Stomach smooth muscle (tissue), 2 donors: ENCODE data around the gene LRWD1.
"Not testable (repeated sequence)": the region's sequence is repeated elsewhere in the genome, so short reads cannot be mapped to it uniquely, and the experiment has no call there.

Source experiments
- H3K27ac ChIP-seq: one replicate; pipeline ENCODE4 v1.7.0; 2013; ENCODE audit warnings: mild to moderate bottlenecking, low read length, inconsistent platforms
- H3K27me3 ChIP-seq, 2 donors: one replicate each; pipeline ENCODE4 v1.7.0; 2013; ENCODE audit warnings: low read length in 2 of 2; ENCODE audit not compliant: insufficient read depth in 2 of 2, control insufficient read depth in 1 of 2
- H3K36me3 ChIP-seq, 2 donors: one replicate each; pipeline ENCODE4 v1.7.0; 2013; ENCODE audit warnings: low read length in 2 of 2; ENCODE audit not compliant: control insufficient read depth in 2 of 2, insufficient read depth in 2 of 2
- H3K4me1 ChIP-seq: one replicate; pipeline ENCODE4 v1.7.0; 2013; ENCODE audit warnings: low read length; ENCODE audit not compliant: control insufficient read depth, insufficient read depth
- H3K4me3 ChIP-seq, 2 donors: one replicate each; pipeline ENCODE4 v1.7.0; 2013; ENCODE audit warnings: low read length in 2 of 2
- H3K9ac ChIP-seq, 2 donors: one replicate each; pipeline ENCODE4 v1.7.0; 2013; ENCODE audit warnings: low read length in 2 of 2, mild to moderate bottlenecking in 1 of 2
- H3K9me3 ChIP-seq, 2 donors: one replicate each; pipeline ENCODE4 v1.7.0; 2013; ENCODE audit warnings: low read length in 2 of 2; ENCODE audit not compliant: control insufficient read depth in 2 of 2
- donor health status: healthy.
- donor health status: Pancreatic carcinoma.

LRWD1 gene

DNA sequence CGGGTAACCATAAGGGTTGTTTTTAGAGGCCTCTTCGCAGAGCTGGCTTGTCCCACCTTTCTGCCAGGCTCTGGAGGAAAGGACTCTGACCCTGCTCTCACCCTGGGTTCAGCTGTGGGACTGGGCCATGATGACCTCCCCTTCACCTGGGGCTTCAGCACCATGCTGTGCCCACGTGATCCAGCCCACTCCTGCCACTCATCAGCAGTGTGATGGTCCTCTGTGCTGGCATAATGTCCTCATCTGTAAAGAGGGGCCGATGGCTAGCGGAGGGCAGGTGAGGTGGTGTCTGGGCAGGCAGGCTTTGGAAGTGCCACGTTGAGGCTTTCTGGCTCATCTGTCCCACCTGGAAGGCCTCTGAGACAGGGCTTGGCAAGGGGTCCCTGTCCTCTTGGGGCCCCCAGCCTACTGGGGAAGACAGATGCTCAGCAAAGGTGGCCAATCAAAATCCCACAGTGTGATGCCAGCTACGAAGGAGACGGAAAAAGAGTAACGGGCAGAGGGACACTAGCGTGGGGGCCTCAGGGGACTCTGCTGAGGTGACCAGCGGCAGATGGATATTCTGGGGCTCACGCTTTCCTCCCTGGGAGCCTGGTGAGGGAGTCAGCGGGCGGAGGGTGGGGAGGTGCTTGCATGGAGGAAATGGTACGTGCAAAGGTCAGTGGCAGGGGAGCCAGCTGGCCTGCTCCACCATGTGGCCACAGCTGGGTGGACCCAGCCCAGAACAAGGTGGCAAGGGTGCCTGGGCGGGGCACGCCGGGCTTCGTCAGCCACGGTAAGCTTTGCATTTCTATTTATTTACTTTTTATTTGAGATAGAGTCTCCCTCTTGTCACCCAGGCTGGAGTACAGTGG is 5.4 kb downstream of the LRWD1 start:
- no peak overlapping the region for H3K27ac ChIP-seq
- peaks cover 4 to 15% of the 10 kb centered on the region in 2 donors for H3K36me3 ChIP-seq

DNA sequence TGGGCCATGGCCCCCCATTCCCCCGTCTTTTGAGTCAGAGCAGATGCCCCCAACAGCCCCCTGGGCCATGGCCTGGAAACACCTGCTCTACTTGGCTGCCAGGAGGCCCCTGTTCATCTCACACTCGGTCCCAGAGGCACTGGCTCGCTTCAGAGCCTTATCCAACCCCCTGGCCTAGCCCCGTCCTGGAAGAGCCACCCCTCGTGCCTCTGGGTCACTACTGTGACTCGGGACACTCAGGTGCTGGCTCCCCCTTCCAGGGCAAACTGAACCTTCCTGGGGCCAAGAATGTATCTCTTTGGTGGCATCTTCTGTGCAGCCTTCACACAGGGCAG is 7.0 kb downstream of the LRWD1 start:
- H3K9ac ChIP-seq: no peak overlapping the region
- no peaks in the 10 kb centered on the region for H3K27me3 ChIP-seq
- H3K36me3 ChIP-seq: peaks cover 4 to 15% of the 10 kb centered on the region in 2 donors
- H3K4me1 ChIP-seq: peaks cover 3% of the 10 kb centered on the region
- H3K9me3 ChIP-seq: no peaks in the 10 kb centered on the region
- no peak overlapping the region for H3K4me3 ChIP-seq
- H3K27ac ChIP-seq: no peak overlapping the region

More for the DNA sequence above, 5.4 kb downstream of the LRWD1 start:
- no peak overlapping the region for H3K9ac ChIP-seq
- no peak overlapping the region for H3K4me3 ChIP-seq
- H3K4me1 ChIP-seq: peaks cover 10% of the 10 kb centered on the region
- no peaks in the 10 kb centered on the region for H3K27me3 ChIP-seq
- H3K9me3 ChIP-seq: no peaks in the 10 kb centered on the region

DNA sequence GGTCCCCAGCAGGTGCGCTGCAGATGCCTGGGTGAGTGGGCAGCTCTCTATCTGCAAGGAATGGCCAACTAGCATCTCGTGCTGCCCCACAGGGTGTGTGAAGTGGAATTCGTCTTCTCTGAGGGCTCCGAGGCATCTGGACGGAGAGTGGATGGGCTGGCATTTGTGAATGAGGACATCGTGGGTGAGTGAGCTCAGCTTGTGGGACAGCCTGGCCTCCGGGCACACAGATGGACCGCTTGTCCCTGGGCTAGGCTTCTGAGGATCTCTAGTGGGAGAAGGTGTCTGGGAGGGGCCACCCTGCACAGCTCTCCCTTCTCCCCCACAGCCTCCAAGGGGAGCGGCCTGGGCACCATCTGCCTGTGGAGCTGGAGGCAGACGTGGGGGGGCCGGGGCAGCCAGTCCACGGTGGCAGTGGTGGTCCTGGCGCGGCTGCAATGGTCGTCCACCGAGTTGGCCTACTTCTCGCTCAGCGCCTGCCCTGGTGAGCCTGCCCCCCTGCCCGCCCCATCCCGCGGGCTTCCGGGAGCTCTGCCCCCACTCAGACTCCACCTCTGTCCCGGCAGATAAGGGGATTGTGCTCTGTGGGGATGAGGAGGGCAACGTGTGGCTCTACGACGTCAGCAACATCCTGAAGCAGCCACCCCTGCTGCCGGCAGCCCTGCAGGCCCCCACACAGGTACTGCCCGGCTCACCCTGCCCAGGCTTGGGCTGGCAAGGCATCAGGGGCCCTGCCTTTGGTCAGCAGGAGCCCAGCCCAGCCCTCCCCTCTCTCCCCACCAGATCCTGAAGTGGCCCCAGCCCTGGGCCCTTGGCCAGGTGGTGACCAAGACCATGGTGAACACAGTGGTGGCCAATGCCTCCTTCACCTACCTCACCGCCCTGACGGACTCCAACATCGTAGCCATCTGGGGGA is 7.6 kb downstream of the LRWD1 start:
- no peak overlapping the region for H3K27ac ChIP-seq

DNA sequence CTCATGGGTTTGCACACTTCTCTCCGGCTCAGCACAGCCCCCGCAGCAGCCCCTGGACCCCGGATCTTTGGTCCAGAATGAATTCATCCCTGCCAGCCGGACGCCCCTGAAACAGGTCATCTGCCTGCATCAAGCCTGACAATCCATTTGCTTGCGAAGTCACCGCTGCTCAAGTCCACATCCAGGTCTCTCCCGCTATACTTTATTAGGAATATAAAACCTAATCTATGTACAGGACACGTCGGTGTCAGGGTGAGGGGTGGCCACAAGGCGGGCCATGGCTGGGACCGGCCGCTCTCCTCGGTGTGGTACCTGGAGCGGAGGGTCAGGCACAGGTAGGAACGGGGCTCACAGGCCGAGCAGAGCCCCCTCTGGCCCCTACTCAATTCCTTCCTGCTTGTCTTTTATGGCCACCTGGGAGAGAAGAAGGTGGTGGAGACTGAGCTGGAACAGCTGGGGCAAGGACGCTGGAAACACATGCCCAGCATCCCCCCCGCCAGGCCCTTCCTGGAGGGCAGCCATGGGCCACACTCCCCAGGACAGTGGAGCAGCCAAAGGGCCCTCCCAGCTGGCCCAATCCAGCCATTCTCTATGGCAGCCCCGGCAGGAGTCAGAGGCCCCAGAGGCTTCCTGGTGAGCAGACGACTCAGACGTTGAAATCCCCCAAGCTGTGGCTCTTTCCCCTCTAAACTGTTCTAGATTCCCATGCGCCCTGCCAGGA is 8.6 kb downstream of the LRWD1 start:
- no peak overlapping the region for H3K4me3 ChIP-seq
- no peaks in the 10 kb centered on the region for H3K27me3 ChIP-seq
- H3K4me1 ChIP-seq: peaks cover 3% of the 10 kb centered on the region
- H3K36me3 ChIP-seq: peaks cover 4 to 15% of the 10 kb centered on the region in 2 donors
- H3K9ac ChIP-seq: no peak overlapping the region
- no peaks in the 10 kb centered on the region for H3K9me3 ChIP-seq
- H3K27ac ChIP-seq: no peak overlapping the region

More for the DNA sequence above, 7.6 kb downstream of the LRWD1 start:
- Histone ChIP-seq H3K4me1 (peaks cover 3% of the 10 kb centered on the region), H3K4me3 (no peak overlapping the region), H3K27me3 (no peaks in the 10 kb centered on the region), H3K9me3 (no peaks in the 10 kb centered on the region), H3K9ac (no peak overlapping the region), H3K36me3 (peaks cover 4 to 15% of the 10 kb centered on the region in 2 donors)

DNA sequence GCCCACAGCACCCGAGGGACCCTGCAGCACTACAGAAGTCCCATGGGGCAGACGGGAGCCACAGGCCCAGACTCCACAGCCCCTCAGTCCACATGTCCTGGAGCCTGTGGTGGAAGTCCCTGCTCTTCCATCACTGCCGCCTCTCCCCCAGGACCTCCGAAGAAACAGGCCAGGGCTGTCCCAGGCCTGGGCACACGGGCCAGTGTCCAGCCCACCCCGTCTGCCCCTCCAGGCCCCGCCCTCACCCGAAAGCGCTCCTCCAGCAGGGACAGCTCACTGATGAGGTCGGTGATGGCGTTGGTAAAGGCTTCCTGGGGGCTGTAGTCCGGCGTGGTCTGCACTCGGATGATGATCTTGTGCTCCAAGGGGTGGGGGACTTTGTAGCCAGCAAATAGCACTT is 9.3 kb downstream of the LRWD1 start:
- not testable (repeated sequence) for H3K9me3 ChIP-seq, H3K4me3 ChIP-seq, H3K27me3 ChIP-seq, H3K4me1 ChIP-seq, H3K9ac ChIP-seq, H3K27ac ChIP-seq
- peaks cover 4 to 15% of the 10 kb centered on the region in 2 donors for H3K36me3 ChIP-seq

DNA sequence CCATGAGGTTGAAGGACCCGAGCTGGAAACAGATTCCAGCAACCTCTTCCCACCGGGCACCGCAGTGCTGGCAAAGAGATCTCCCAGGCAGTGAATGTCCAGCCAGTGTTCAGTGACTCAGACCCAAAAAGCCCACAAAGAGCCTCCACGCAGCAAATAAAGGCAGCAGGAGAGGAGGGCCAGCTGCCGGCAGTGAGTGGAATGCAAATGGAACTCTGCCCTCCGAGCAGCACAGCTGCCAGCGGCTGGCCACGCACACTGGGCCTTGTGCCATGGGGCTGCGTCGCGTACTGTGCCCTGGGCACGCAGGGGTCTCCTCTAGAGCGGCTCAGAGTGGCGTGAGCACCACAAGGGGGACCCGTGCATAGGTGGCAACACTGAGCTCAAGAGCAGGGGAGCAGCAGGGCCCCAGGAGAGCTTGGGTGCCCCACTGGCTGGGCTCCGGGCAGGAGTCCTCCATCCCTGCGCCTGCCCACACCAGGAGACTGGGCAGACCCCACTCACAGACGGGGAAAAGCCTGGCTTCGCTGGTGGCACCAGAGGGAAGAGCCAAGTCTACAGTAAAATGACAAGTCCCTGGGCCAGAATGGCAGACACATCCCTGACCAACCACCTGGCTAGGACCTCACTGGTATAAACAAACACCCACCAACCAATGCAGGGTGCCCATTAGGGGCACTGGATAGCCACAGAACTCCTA is 10.1 kb downstream of the LRWD1 start:
- not testable (repeated sequence) for H3K9ac ChIP-seq, H3K27ac ChIP-seq, H3K27me3 ChIP-seq, H3K4me1 ChIP-seq, H3K4me3 ChIP-seq, H3K9me3 ChIP-seq
- peaks cover 4 to 15% of the 10 kb centered on the region in 2 donors for H3K36me3 ChIP-seq

DNA sequence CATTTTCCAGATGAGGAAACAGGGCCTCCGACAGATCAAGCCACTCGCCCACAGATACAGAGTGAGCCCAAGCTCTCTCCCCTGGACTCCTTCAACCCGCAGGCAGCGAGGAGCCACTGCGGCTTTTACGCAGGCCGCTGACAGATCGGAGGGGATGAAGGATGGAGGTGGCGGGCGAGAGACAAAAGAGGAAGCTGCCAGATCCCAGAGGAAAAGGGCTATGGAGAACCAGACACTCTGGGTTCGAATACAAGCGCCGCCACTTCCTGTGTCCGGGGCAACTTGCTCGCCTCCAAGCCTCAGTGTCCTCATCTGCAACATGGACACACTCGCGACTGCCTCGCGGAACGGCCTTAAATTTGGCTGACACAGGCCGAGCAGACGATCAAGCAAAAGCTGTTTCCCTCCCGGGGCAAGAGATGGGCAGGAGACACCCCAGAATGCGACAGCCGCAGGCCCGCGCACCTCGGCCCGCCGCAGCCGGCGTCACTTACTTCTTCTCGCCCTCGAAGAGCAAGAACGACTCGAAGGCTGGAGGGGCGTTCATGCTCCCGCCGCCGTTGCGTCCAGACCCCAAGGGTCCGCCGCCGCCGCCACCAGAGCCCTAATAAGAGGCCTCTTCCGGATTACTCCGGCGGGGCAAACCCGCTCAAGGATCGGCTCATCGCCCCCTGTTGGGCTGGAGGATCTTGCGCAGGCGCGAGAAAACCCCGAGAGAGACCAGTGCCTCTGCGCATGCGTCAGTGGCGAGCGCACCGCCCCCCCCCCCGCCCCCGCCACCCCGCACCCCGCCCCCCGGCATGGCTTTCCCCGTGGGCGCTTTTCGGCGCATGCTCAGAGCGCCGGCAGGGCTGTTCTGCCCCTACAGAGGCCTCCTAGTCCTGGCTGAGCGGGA is 13.8 kb downstream of the LRWD1 start, which contains the start of gene POLR2J:
POLR2J (minus strand) TSS at position 609 of the 895 bp plus-strand sequence; CDS start at position 547, 62 bp downstream.
- not testable (repeated sequence) for H3K4me1 ChIP-seq, H3K9ac ChIP-seq, H3K36me3 ChIP-seq, H3K27ac ChIP-seq, H3K27me3 ChIP-seq, H3K9me3 ChIP-seq
- H3K4me3 ChIP-seq: peak within 1 kb of the TSS in 1 of 2 donors; percentile 49

DNA sequence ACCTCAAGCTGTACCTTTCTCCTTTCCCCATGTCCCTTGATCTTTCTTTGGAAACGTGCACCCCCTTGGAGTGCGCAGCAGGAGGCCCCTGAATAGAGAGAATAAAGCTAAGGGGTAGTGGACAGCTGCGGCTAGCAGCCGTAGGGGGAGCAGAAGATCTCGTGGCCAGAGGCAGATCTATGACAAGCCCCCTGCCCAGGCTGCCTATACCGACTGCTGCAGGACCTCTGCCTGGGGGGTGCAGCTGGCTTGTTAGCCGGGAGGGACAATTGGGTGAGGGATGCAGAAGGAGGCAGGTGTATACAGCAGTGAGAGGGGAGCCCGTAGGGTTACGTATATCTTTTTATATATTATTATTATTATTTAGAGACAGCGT is 14.4 kb downstream of the LRWD1 start:
- not testable (repeated sequence) for H3K36me3 ChIP-seq, H3K27me3 ChIP-seq, H3K27ac ChIP-seq, H3K9ac ChIP-seq, H3K9me3 ChIP-seq, H3K4me1 ChIP-seq
- peak overlapping the region in 1 of 2 donors; percentile 22 for H3K4me3 ChIP-seq

DNA sequence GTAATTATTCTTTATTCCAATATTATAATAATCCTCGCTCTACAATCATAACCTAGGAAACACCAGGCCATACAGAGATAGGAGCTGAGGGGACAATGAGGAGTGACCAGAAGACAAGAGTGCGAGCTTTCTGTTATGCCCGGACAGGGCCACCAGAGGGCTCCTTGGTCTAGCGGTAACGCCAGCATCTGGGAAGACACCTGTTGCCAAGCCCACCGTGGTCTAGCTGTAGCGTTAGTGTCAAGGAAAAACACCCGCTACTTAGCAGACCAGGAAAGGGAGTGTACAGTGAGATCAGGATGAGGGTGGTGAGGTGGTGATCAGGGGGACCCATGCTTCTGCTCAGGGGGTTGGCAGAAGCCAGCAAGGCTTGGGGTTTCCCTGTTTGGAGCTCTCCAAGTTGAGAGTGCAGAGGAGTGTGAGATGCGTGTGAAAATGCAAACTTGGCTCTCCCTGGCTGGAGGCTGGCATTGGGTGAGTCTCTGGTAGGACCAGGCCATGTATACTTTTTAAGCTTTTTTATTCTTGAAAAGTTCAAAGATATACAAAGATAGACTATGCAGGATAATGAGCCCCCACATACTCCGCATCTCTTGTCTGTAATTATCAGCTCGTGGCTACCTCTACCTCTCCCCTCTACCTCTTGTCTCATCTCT is 15.3 kb downstream of the LRWD1 start:
- H3K9me3 ChIP-seq, H3K4me1 ChIP-seq, H3K36me3 ChIP-seq, H3K4me3 ChIP-seq, H3K27ac ChIP-seq, H3K9ac ChIP-seq, H3K27me3 ChIP-seq: not testable (repeated sequence)
